Measurements from ENCODE around the gene TRPV5.

TRPV5 gene

GRCh38 chr7:142868986-142869415 is 64.5 kb downstream of the TRPV5 start:
- DNase-seq = no peak

DNA sequence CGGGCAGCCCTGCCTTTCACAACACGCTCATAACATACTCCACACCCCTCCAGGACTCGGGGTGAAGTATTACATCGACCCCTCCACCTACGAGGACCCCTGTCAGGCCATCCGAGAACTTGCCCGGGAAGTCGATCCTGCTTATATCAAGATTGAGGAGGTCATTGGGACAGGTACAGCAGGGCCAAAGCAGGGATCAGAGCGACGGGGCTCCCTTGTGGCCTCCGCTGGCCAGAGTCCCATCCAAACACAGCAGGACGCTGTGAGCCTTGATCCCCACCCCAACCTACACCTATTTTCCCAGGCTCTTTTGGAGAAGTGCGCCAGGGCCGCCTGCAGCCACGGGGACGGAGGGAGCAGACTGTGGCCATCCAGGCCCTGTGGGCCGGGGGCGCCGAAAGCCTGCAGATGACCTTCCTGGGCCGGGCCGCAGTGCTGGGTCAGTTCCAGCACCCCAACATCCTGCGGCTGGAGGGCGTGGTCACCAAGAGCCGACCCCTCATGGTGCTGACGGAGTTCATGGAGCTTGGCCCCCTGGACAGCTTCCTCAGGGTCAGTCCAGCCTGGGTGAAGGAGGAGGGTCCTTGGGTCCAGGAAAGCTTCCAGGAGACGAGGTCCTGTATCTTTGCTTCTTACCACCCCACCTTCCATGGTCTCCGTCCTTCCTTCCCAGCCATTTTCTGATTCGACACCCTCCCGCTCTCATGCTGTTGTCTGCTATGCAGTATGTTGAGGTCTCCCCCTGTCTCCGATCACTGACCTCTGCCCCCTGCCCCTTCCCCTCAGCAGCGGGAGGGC is 65.2 kb downstream of the TRPV5 start:
- DNase-seq = no peak

- no peak for DNase-seq
These were observed 66.0 kb downstream of the TRPV5 start for GRCh38 chr7:142867398-142868187.

DNA sequence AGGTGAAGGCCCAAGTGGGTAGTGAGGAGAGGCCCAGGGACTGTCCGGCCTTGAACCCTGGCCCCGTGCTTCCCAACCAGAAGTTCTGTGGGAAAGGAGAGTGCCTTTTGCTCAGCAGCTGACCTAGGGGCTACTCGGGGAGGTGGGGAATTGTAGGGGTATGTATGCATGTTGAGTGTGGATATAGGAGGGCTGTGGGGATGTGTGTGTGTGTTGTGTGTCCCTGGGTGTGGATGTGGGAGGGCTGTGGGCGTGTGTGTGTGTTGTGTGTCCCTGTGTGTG is 66.5 kb downstream of the TRPV5 start:
- no peak for DNase-seq

GRCh38 chr7:142866361-142867096 is 67.0 kb downstream of the TRPV5 start:
- DNase-seq = peak in 1 of 2 donors; percentile 24

GRCh38 chr7:142865766-142866165 is 67.8 kb downstream of the TRPV5 start:
- DNase-seq = no peak

- no peak for DNase-seq
These were observed 68.4 kb downstream of the TRPV5 start for GRCh38 chr7:142864980-142865747.

GRCh38 chr7:142863891-142864685 is 69.5 kb downstream of the TRPV5 start:
- no peak for DNase-seq

GRCh38 chr7:142862786-142863400 is 70.7 kb downstream of the TRPV5 start:
- no peak for DNase-seq

- no peak for DNase-seq
These were observed 71.2 kb downstream of the TRPV5 start for GRCh38 chr7:142862351-142862750.

DNA sequence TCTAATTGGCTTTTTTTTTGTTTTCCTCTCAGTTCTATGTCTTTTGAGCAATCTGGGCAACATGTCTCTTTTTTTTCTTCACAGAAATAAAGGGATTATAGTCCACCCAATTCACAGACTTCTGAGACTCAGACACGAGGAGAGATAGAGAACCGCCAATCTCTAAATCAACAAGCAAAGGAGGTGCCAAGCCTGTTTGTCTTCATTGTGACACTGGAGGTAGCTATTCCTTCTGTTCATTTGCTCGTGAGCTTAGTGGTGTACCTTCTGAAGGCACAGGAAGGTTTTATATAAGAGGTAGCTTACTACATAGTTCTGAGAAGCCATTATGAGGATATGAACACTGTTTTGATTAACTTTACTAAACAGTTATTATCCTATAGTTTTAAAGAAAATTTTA is 72.6 kb downstream of the TRPV5 start:
- no peak for DNase-seq

DNA sequence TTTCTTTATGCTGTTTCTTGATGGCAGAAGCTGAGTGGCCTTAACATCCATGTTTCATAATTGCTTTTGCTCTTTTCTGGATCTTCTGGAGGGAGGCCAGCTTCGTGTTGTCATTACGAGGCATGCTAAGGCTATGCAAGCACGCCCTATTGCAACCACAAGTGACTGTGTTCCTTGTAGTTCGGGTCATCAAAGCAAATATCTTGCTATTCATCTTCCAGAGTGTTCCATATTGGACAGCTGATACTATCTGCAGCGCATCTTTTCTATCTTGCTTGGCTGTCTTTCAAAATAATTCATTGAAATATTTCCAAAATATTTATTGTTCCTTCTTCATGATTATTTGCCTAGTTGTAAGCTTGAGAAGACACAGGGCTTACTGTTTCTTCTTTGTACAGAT is 73.7 kb downstream of the TRPV5 start:
- no peak for DNase-seq

GRCh38 chr7:142859411-142859810 is 74.1 kb downstream of the TRPV5 start:
- no peak for DNase-seq

Data from CD4-positive, alpha-beta T cell treated with Interleukin-1 beta for 1 hour (primary cell).